Measurements from ENCODE around the gene CFAP410.

DNA sequence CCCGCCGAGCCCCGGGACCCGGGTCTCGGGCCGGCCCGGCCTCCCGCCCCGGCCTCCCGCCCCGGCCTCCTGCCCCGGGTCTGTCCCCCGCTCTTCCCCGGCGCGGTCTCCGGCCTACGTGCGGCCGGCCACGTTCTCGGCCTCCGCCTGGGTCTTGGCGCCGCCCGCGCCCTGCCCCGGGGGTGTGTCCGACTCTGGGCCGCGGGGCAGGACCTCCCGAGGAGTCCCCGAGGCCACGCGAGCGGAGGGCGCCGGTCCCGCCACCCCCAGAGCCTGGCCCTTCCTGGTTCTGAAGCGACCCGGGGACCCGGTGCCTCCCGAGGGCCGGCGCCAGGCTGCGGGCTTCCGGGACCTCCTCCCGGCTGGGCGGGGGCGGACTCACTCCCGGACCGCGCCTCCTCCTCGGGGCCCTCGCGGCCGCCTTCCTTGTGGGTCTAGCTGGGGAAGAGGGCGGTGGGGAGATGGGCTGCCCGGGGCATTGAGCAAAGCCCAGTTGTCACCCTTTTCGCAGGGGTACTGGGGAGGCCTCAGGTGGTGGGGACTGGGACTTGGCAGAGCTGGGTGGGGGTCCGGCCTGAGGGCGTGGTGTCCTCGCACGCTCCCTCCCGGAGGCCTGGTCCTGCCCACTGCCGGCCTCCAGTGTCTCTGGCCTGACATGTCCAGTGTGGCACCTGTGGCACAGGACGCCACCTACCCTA, 38.8 kb downstream of the CFAP410 start:
- TF ChIP-seq, protein P1, sequence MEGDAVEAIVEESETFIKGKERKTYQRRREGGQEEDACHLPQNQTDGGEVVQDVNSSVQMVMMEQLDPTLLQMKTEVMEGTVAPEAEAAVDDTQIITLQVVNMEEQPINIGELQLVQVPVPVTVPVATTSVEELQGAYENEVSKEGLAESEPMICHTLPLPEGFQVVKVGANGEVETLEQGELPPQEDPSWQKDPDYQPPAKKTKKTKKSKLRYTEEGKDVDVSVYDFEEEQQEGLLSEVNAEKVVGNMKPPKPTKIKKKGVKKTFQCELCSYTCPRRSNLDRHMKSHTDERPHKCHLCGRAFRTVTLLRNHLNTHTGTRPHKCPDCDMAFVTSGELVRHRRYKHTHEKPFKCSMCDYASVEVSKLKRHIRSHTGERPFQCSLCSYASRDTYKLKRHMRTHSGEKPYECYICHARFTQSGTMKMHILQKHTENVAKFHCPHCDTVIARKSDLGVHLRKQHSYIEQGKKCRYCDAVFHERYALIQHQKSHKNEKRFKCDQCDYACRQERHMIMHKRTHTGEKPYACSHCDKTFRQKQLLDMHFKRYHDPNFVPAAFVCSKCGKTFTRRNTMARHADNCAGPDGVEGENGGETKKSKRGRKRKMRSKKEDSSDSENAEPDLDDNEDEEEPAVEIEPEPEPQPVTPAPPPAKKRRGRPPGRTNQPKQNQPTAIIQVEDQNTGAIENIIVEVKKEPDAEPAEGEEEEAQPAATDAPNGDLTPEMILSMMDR (conservative IDR thresholded peaks at IDR 0.05 in 1 of 2, IDR thresholded peaks at IDR 0.05 in 1 of 2; ENCODE audit: extremely low read depth in 1 of 2, insufficient read depth in 1 of 2, low read depth in 1 of 2, low read length in 2 of 2): no peak
- TF ChIP-seq EZH2 (IDR thresholded peaks at IDR 0.05; ENCODE audit: borderline replicate concordance, low read length): no peak
